ENCODE data around the gene NTRK2. TPM values are rescaled to one million over a fixed set of nuclear protein-coding genes. Genes with fewer than 3 reads are reported as not detected.

Gene NTRK2
- total RNA-seq, 4 donors from 2014 or later = 2.9 to 15.9 (median 8.4) TPM

- no peaks in the 10 kb centered on the region for H3K27me3 ChIP-seq
- H3K9me3 ChIP-seq = peaks cover 0 to 11% (median 7%) of the 10 kb centered on the region in 3 donors
- H3K4me3 ChIP-seq = no peak overlapping the region
- intact Hi-C loops (cut with DNase I) = no loop called here
- TF ChIP-seq CTCF (IDR thresholded peaks at IDR 0.05) = no peak
- TF ChIP-seq POLR2A (IDR thresholded peaks at IDR 0.05) = no peak
- peaks cover 0 to 10% (median 0%) of the 10 kb centered on the region in 3 donors for H3K4me1 ChIP-seq
- no peak for DNase-seq
- H3K36me3 ChIP-seq = no peaks in the 10 kb centered on the region
- 82% methylated on average over 7 of the region's 7 CpGs for WGBS, 2 donors
- no peak overlapping the region for H3K27ac ChIP-seq
Measured at GRCh38 chr9:84999788-85000187, 330.3 kb downstream of the NTRK2 start.

GRCh38 chr9:85001925-85002324, 332.4 kb downstream of the NTRK2 start:
- 100% methylated on average over 1 of the region's 1 CpG for WGBS, 2 donors
- no peak overlapping the region for H3K27ac ChIP-seq
- DNase-seq = no peak
- H3K4me3 ChIP-seq = no peak overlapping the region
- H3K9me3 ChIP-seq = peaks cover 0 to 11% (median 7%) of the 10 kb centered on the region in 3 donors
- H3K27me3 ChIP-seq = peaks cover 0 to 1% (median 0%) of the 10 kb centered on the region in 4 donors
- intact Hi-C loops (cut with DNase I) = no loop called here
- no peak for TF ChIP-seq CTCF (IDR thresholded peaks at IDR 0.05)
- TF ChIP-seq POLR2A (IDR thresholded peaks at IDR 0.05) = no peak
- H3K36me3 ChIP-seq = no peaks in the 10 kb centered on the region
- peaks cover 0 to 1% (median 0%) of the 10 kb centered on the region in 3 donors for H3K4me1 ChIP-seq

- H3K4me3 ChIP-seq = no peak overlapping the region
- peaks cover 0 to 11% (median 7%) of the 10 kb centered on the region in 3 donors for H3K9me3 ChIP-seq
- WGBS, 2 donors = 51 to 70% methylated on average over 3 of the region's 3 CpGs
- H3K27ac ChIP-seq = no peak overlapping the region
- peaks cover 0 to 11% (median 0%) of the 10 kb centered on the region in 4 donors for H3K27me3 ChIP-seq
- TF ChIP-seq POLR2A (IDR thresholded peaks at IDR 0.05) (no peak), CTCF (IDR thresholded peaks at IDR 0.05) (no peak)
- H3K36me3 ChIP-seq = no peaks in the 10 kb centered on the region
- no peaks in the 10 kb centered on the region for H3K4me1 ChIP-seq
- intact Hi-C loops (cut with DNase I) = no loop called here
- DNase-seq = no peak
Measured at GRCh38 chr9:85004818-85005413, 335.4 kb downstream of the NTRK2 start.

GRCh38 chr9:85007748-85008147, 338.2 kb downstream of the NTRK2 start:
- H3K9me3 ChIP-seq = no peaks in the 10 kb centered on the region
- no peaks in the 10 kb centered on the region for H3K36me3 ChIP-seq
- intact Hi-C loops (cut with DNase I) = no loop called here
- H3K4me3 ChIP-seq = no peak overlapping the region
- DNase-seq = no peak
- TF ChIP-seq POLR2A (IDR thresholded peaks at IDR 0.05) (no peak), CTCF (IDR thresholded peaks at IDR 0.05) (no peak)
- WGBS, 2 donors = 86 to 93% methylated on average over 1 of the region's 1 CpG
- no peak overlapping the region for H3K27ac ChIP-seq
- peaks cover 0 to 11% (median 0%) of the 10 kb centered on the region in 4 donors for H3K27me3 ChIP-seq
- no peaks in the 10 kb centered on the region for H3K4me1 ChIP-seq

- 95 to 96% methylated on average over 3 of the region's 3 CpGs for WGBS, 2 donors
Measured at GRCh38 chr9:85008215-85008614, 338.7 kb downstream of the NTRK2 start.

More at GRCh38 chr9:85008215-85008614, 338.7 kb downstream of the NTRK2 start:
- intact Hi-C loops (cut with DNase I) = no loop called here
- Histone ChIP-seq H3K9me3 (no peaks in the 10 kb centered on the region), H3K27me3 (peaks cover 0 to 11% (median 0%) of the 10 kb centered on the region in 4 donors), H3K4me3 (no peak overlapping the region), H3K4me1 (no peaks in the 10 kb centered on the region), H3K36me3 (no peaks in the 10 kb centered on the region), H3K27ac (no peak overlapping the region)
- no peak for DNase-seq
- no peak for TF ChIP-seq CTCF (IDR thresholded peaks at IDR 0.05)
- no peak for TF ChIP-seq POLR2A (IDR thresholded peaks at IDR 0.05)
